GM19025 (cell line): ENCODE data around the gene SEBOX.
"Not testable (repeated sequence)": the region's sequence is repeated elsewhere in the genome, so short reads cannot be mapped to it uniquely, and the experiment has no call there.

Experiments used
- ATAC-seq: cut with Tn5 transposase; IDR thresholded peaks from one replicate; pipeline ENCODE4 v1.9.1; 2021; ENCODE audit warnings: mild to moderate bottlenecking, low read depth, moderate library complexity; ENCODE audit not compliant: unreplicated experiment

The SEBOX gene

GRCh38 chr17:28342313-28342712, 22.7 kb downstream of the SEBOX start:
- ATAC-seq = no peak

- no peak for ATAC-seq
Observed at GRCh38 chr17:28341516-28341915, 23.5 kb downstream of the SEBOX start.

GRCh38 chr17:28340374-28340773, 24.6 kb downstream of the SEBOX start:
- no peak for ATAC-seq

DNA sequence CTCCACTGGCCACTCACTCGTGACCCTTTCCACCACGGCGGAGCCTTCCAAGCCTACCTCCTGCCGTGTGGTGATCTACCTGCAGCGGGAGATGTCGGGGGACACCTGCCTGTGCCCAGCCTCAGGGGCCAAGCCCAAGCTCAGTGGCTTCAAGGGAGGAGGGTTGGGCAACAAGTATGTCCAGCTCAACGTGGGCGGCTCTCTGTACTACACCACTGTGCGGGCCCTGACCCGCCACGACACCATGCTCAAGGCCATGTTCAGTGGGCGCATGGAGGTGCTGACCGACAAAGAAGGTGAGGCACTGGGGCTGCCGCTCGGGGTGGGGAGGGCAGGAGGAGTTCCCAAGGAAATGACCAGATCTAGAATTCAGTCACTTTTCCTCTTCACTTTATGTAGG, 25.6 kb downstream of the SEBOX start:
- ATAC-seq = no peak

DNA sequence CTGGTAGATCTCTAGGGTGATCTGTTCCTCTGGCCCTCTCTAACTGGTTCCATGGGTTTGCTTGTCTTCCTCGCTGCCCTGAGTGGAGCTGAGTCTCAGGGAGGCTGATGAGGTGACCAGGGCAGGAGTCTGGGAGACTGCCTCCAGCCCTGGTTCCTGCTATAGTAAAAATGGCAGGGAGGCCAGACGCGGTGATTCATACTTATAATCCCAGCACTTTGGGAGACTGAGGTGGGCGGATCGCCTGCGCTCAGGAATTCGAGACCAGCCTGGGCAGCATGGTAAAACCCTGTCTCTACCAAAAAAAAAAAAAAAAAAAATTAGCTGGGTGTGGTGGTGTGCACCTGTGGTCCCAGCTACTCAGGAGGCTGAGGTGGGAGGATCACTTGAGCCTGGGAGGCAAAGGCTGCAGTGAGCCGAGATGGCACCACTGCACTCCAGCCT, 26.2 kb downstream of the SEBOX start:
- ATAC-seq = not testable (repeated sequence)

- no peak for ATAC-seq
Observed at GRCh38 chr17:28338056-28338768, 26.8 kb downstream of the SEBOX start.

GRCh38 chr17:28335959-28336871, 28.8 kb downstream of the SEBOX start:
- ATAC-seq = no peak

GRCh38 chr17:28335201-28335958, 29.6 kb downstream of the SEBOX start, which contains the start of the genes IFT20 and TNFAIP1:
Gene IFT20 (minus strand): TSS chr17:28335472. CDS start chr17:28331985, 3,487 bp downstream.
Gene TNFAIP1 (plus strand): TSS chr17:28335761. CDS start chr17:28339522, 3,761 bp downstream.
- peak; percentile 96 for ATAC-seq

DNA sequence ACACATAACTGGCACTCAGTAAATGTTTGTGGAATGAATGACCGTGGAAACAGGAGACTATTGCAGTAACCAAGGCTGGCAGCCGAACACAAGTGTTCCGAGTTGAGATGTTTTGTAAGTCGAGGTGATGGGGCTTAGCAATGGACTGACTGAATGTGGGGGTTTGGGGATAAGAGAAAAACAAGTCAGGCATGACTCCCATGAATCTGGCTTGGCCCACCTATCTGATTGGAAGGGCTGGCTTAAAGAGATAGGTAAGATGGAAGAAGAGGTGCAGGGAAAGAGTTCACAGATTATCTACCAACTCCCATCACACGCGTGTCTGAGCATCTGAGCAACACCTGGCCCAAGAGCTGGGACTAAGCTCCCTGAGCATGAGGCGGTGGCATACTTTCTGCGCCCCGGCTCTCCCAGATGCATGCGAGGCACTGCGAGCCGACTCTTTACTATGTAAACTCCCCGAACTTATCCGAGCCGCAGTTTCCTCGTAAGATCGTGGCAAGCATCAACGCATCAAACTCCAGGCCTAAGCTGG, 30.3 kb downstream of the SEBOX start:
- no peak for ATAC-seq

- ATAC-seq = no peak
Observed at GRCh38 chr17:28334171-28334570, 30.8 kb downstream of the SEBOX start.

DNA sequence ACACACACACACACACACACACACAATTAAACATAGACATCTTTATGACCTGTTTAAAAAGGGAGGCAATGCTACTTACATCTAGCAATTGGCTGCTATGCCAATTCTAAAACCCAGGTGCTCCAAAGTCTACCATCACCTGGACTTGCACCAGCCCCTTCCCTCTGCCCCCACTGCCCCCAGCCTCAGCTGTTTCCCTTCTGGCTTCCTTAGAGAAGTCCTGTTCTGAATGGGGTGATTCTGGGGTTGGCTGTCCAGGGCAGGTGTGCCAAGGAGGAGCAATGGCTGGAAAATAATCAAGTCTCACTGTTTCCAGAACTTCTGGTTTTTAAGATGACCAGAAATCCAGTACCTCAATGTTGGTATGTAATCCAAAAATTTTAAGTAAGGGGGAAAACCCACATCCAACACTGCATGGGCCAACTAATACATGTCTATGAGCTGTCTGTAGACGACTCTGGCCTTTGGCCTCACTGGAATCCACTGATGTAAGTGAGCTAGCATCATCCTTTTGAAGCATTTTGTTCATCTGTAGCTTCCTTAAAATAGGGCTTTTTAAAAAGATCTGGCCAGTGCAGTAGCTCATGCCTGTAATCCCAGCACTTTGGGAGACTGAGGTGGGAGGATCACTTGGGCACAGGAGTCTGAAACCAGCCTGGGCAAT, 31.8 kb downstream of the SEBOX start:
- ATAC-seq = no peak

- ATAC-seq = no peak
Observed at GRCh38 chr17:28331891-28332420, 33.0 kb downstream of the SEBOX start.

DNA sequence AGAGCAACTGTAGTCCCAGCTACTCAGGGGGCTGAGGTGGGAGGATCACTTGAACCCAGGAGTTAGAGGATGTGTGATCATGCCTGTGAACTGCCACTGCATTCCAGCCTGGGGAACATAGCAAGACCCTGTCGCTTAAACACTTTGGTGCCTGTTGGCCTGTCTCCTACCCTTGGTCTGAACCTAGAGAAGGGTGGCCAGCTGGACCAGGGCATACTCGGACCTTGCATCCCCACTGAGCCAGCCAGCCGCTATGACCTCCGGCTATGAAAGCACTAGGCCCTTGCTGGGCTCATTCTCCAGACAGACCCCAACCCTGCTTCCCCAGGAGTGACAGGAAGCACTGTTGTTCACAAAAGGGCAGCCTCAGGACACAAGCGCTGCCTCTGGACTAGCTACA, 34.3 kb downstream of the SEBOX start:
- ATAC-seq = no peak

DNA sequence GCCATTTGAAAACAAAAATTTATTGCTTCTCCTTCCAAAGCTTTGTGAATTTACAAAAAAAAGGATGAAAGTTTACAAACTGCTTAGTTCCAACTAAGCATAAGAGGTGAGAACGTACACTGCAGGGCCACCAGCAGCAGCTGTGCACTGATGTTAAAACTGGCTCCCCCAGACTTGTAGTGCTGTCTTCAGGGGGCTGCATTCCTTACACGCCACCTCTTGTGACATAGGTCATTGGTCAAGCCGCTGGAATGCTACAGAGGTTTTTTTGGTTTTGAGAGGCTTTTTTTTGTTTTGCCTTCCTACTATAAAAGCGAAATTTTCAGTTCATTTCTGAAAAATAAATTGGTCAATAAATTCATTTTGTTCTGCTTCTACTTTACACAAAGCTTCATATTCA, 36.7 kb downstream of the SEBOX start:
- ATAC-seq = no peak

DNA sequence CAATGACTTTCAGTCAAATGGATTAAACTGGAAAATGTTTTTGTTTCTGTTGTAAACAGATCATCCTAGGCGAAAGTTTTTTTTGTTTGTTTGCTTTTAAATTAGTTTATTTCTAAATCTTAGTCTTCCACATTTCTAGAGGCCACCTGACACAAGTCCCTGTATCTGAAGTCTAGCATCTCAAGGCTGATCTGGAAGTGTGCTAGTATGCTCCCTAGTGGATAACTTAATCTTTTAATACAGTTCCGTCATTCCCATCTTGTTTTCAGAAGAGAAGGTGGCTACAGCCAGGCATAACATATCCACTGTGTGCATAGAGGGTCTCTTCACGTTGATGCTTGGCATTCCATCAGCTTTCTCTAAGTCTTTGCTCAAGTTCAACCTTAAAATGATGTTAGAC, 37.3 kb downstream of the SEBOX start:
- ATAC-seq = no peak

- peak; percentile 60 for ATAC-seq
Observed at GRCh38 chr17:28327031-28327607, 37.9 kb downstream of the SEBOX start.

- ATAC-seq = no peak
Observed at GRCh38 chr17:28326114-28326513, 38.9 kb downstream of the SEBOX start.

DNA sequence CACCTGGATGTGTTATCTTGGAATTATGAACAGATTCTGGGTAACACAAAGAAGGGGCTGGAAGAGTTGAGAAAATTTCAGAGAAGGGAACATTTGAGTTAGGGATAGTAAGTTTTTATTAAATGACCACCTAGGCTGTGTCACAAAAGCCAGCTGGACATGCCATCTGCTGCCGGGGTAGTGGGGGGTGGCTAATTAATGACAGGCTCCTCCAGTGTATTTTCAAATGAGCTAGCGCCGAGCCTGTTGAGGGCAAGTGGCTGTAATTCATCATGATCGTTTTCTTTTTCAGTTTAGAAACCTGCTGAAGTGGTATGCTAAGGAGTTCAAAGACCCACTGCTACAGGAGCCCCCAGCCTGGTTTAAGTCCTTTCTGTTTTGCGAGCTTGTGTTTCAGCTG, 39.8 kb downstream of the SEBOX start:
- ATAC-seq = no peak

- ATAC-seq = no peak
Observed at GRCh38 chr17:28324781-28325180, 40.2 kb downstream of the SEBOX start.
